H54 (cell line): ENCODE data around the gene BICDL1.

ENCODE experiments used
- DNase-seq: peaks from one replicate; pipeline ENCODE4 v3.0.0; 2011; ENCODE audit warnings: low spot score, mixed read lengths; ENCODE audit not compliant: insufficient read length
- FAIRE-seq: peaks from 3 replicates; lab custom pipeline; 2011; peaks lifted over from hg19 to GRCh38; lab: Jason Lieb, UNC
- POLR2A ChIP-seq: IDR thresholded peaks from 2 replicates; pipeline ENCODE4 v1.6.1; 2011; ENCODE audit warnings: low read depth, mild to moderate bottlenecking, low read length

The BICDL1 gene

GRCh38 chr12:120072472-120073249 is 83.6 kb downstream of the BICDL1 start:
- FAIRE-seq: no peak
- no peak for TF ChIP-seq POLR2A

GRCh38 chr12:120075034-120075616 is 86.1 kb downstream of the BICDL1 start:
- FAIRE-seq (no peak), DNase-seq (no peak)
- TF ChIP-seq POLR2A: no peak

More at GRCh38 chr12:120072472-120073249, 83.6 kb downstream of the BICDL1 start:
- no peak for DNase-seq

- FAIRE-seq: no peak
- DNase-seq: no peak
- TF ChIP-seq POLR2A: no peak
Measured at GRCh38 chr12:120076651-120077050, 87.6 kb downstream of the BICDL1 start.

GRCh38 chr12:120077260-120077659 is 88.2 kb downstream of the BICDL1 start:
- FAIRE-seq (no peak), DNase-seq (no peak)
- TF ChIP-seq POLR2A: no peak

- TF ChIP-seq POLR2A: no peak
- DNase-seq (no peak), FAIRE-seq (no peak)
Measured at GRCh38 chr12:120078868-120079267, 89.8 kb downstream of the BICDL1 start.

GRCh38 chr12:120079411-120080400 is 90.7 kb downstream of the BICDL1 start:
- FAIRE-seq (no peak), DNase-seq (no peak)

GRCh38 chr12:120081641-120082040 is 92.6 kb downstream of the BICDL1 start:
- FAIRE-seq: no peak
- no peak for DNase-seq
- TF ChIP-seq POLR2A: no peak

More at GRCh38 chr12:120079411-120080400, 90.7 kb downstream of the BICDL1 start:
- TF ChIP-seq POLR2A: no peak

- no peak for FAIRE-seq
- no peak for DNase-seq
- TF ChIP-seq POLR2A: no peak
Measured at GRCh38 chr12:120085920-120086645, 97.0 kb downstream of the BICDL1 start.

- TF ChIP-seq POLR2A: peak; percentile 37; the same call in 1 of the 2 replicates
- DNase-seq (peak; percentile 98), FAIRE-seq (peak; percentile 91)
Measured at GRCh38 chr12:120086801-120087621, 98.0 kb downstream of the BICDL1 start.

GRCh38 chr12:120089105-120089504 is 100.1 kb downstream of the BICDL1 start:
- no peak for FAIRE-seq
- no peak for TF ChIP-seq POLR2A
- no peak for DNase-seq

- TF ChIP-seq POLR2A: no peak
- DNase-seq (no peak), FAIRE-seq (no peak)
Measured at GRCh38 chr12:120089796-120090195, 100.8 kb downstream of the BICDL1 start.

GRCh38 chr12:120090206-120090605 is 101.2 kb downstream of the BICDL1 start:
- no peak for TF ChIP-seq POLR2A
- no peak for DNase-seq
- FAIRE-seq: no peak
